Ecto neural progenitor cell (in vitro differentiated cells): ENCODE measurements around the gene LPIN3.

ENCODE experiments used
- DNase-seq: peaks from one replicate; pipeline ENCODE4 v3.0.0-alpha.2; 2018; ENCODE audit warnings: low spot score

LPIN3 gene

GRCh38 chr20:41393705-41394066 lies 53.1 kb downstream of the LPIN3 start:
- DNase-seq: no peak

- no peak for DNase-seq
Measured at GRCh38 chr20:41394081-41394480, 53.5 kb downstream of the LPIN3 start.

- DNase-seq: no peak
Measured at GRCh38 chr20:41394931-41395666, 54.5 kb downstream of the LPIN3 start.

- DNase-seq: no peak
Measured at GRCh38 chr20:41395667-41396664, 55.3 kb downstream of the LPIN3 start.

GRCh38 chr20:41398408-41398807 lies 57.8 kb downstream of the LPIN3 start:
- DNase-seq: no peak

- DNase-seq: no peak
Measured at GRCh38 chr20:41403604-41404003, 63.0 kb downstream of the LPIN3 start.

- no peak for DNase-seq
Measured at GRCh38 chr20:41405436-41405835, 64.8 kb downstream of the LPIN3 start.

- no peak for DNase-seq
Measured at GRCh38 chr20:41406353-41406752, 65.7 kb downstream of the LPIN3 start.

GRCh38 chr20:41406896-41407444 lies 66.3 kb downstream of the LPIN3 start:
- no peak for DNase-seq

- no peak for DNase-seq
Measured at GRCh38 chr20:41407607-41408006, 67.0 kb downstream of the LPIN3 start.

GRCh38 chr20:41408156-41408794 lies 67.7 kb downstream of the LPIN3 start:
- DNase-seq: no peak

- DNase-seq: no peak
Measured at GRCh38 chr20:41408986-41409385, 68.4 kb downstream of the LPIN3 start.
